SW480 (cell line): ENCODE measurements around the gene ENPP1.

Experiments
- DNase-seq: peaks from one replicate; pipeline ENCODE4 v3.0.0-alpha.2; 2016; ENCODE audit warnings: low spot score

The ENPP1 gene

GRCh38 chr6:131787079-131787478 is 20.7 kb upstream of the ENPP1 start:
- no peak for DNase-seq

GRCh38 chr6:131787766-131788712 is 19.8 kb upstream of the ENPP1 start:
- no peak for DNase-seq

- DNase-seq: no peak
Measured at GRCh38 chr6:131789219-131789618, 18.6 kb upstream of the ENPP1 start.

GRCh38 chr6:131791476-131791875 is 16.3 kb upstream of the ENPP1 start:
- DNase-seq: no peak

GRCh38 chr6:131792091-131792496 is 15.7 kb upstream of the ENPP1 start:
- no peak for DNase-seq

- DNase-seq: no peak
Measured at GRCh38 chr6:131795366-131795765, 12.5 kb upstream of the ENPP1 start.

GRCh38 chr6:131802347-131802746 is 5.5 kb upstream of the ENPP1 start:
- no peak for DNase-seq

- DNase-seq: no peak
Measured at GRCh38 chr6:131803007-131803769, 4.6 kb upstream of the ENPP1 start.

GRCh38 chr6:131804131-131804530 is 3.7 kb upstream of the ENPP1 start:
- no peak for DNase-seq

GRCh38 chr6:131807321-131807643 is 538 bp upstream of the ENPP1 start:
- DNase-seq: no peak

GRCh38 chr6:131808460-131809269 is 845 bp downstream of the ENPP1 start:
- DNase-seq: no peak

- no peak for DNase-seq
Measured at GRCh38 chr6:131811500-131811899, 3.7 kb downstream of the ENPP1 start.

GRCh38 chr6:131813991-131814390 is 6.2 kb downstream of the ENPP1 start:
- DNase-seq: no peak

- no peak for DNase-seq
Measured at GRCh38 chr6:131816869-131817268, 9.0 kb downstream of the ENPP1 start.

GRCh38 chr6:131819572-131820124 is 11.8 kb downstream of the ENPP1 start:
- DNase-seq: no peak

GRCh38 chr6:131821010-131821807 is 13.4 kb downstream of the ENPP1 start:
- no peak for DNase-seq

- no peak for DNase-seq
Measured at GRCh38 chr6:131822119-131822518, 14.3 kb downstream of the ENPP1 start.

- DNase-seq: no peak
Measured at GRCh38 chr6:131823276-131823902, 15.6 kb downstream of the ENPP1 start.

- DNase-seq: no peak
Measured at GRCh38 chr6:131825946-131826345, 18.1 kb downstream of the ENPP1 start.

GRCh38 chr6:131828080-131828479 is 20.3 kb downstream of the ENPP1 start:
- no peak for DNase-seq

GRCh38 chr6:131828951-131829350 is 21.1 kb downstream of the ENPP1 start:
- DNase-seq: no peak
